Hematopoietic multipotent progenitor cell treated with erythropoietin and hydrocortisone succinate and interleukin-3 and kit ligand, for 15 days (in vitro differentiated cells): Measurements from ENCODE around the gene HLA-DRA.

ENCODE experiments used
- DNase-seq: peaks from one replicate; pipeline ENCODE4 v3.0.0-alpha.2; 2015; ENCODE audit warnings: low spot score

The HLA-DRA gene

GRCh38 chr6:32439602-32440214, at the start of gene HLA-DRA:
HLA-DRA (plus strand) TSS chr6:32439887; CDS start chr6:32439951, 64 bp downstream.
- DNase-seq, result peak; percentile 51

- no peak for DNase-seq
Measured at GRCh38 chr6:32391505-32391904, 48.2 kb upstream of the HLA-DRA start.

GRCh38 chr6:32393665-32394420, 45.8 kb upstream of the HLA-DRA start:
- DNase-seq, result no peak

- DNase-seq, result no peak
Measured at GRCh38 chr6:32396028-32396427, 43.7 kb upstream of the HLA-DRA start.

GRCh38 chr6:32397252-32397920, 42.3 kb upstream of the HLA-DRA start:
- no peak for DNase-seq

- DNase-seq, result no peak
Measured at GRCh38 chr6:32401284-32401963, 38.3 kb upstream of the HLA-DRA start.

GRCh38 chr6:32402812-32403211, 36.9 kb upstream of the HLA-DRA start:
- no peak for DNase-seq

- DNase-seq, result no peak
Measured at GRCh38 chr6:32405656-32406055, 34.0 kb upstream of the HLA-DRA start.

- no peak for DNase-seq
Measured at GRCh38 chr6:32406197-32406596, 33.5 kb upstream of the HLA-DRA start.

- no peak for DNase-seq
Measured at GRCh38 chr6:32406857-32407256, 32.8 kb upstream of the HLA-DRA start, which contains the start of gene BTNL2. BTNL2 (minus strand) TSS chr6:32407181; CDS start chr6:32407123, 58 bp downstream.

GRCh38 chr6:32410906-32411305, 28.8 kb upstream of the HLA-DRA start:
- no peak for DNase-seq

GRCh38 chr6:32411566-32412327, 27.9 kb upstream of the HLA-DRA start:
- DNase-seq, result no peak

GRCh38 chr6:32413427-32414047, 26.1 kb upstream of the HLA-DRA start:
- DNase-seq, result peak; percentile 68

GRCh38 chr6:32415521-32416019, 24.1 kb upstream of the HLA-DRA start:
- peak; percentile 58 for DNase-seq

- no peak for DNase-seq
Measured at GRCh38 chr6:32416036-32416435, 23.7 kb upstream of the HLA-DRA start.

- DNase-seq, result no peak
Measured at GRCh38 chr6:32424589-32425300, 14.9 kb upstream of the HLA-DRA start.

GRCh38 chr6:32426338-32426737, 13.3 kb upstream of the HLA-DRA start:
- no peak for DNase-seq

GRCh38 chr6:32427218-32427617, 12.5 kb upstream of the HLA-DRA start:
- DNase-seq, result no peak

GRCh38 chr6:32427934-32428474, 11.7 kb upstream of the HLA-DRA start:
- no peak for DNase-seq

- DNase-seq, result no peak
Measured at GRCh38 chr6:32430179-32430578, 9.5 kb upstream of the HLA-DRA start.
